HepG2 (cell line): Measurements from ENCODE around the gene ANO10.
"Not testable (repeated sequence)": the region's sequence is repeated elsewhere in the genome, so short reads cannot be mapped to it uniquely, and the experiment has no call there.

ENCODE experiments used
- CTCF ChIP-seq: sonication (generic); formaldehyde crosslinking; IDR thresholded peaks from 2 replicates; pipeline ENCODE4 v1.5.0; 2020; ENCODE audit warnings: mild to moderate bottlenecking, missing genetic modification reagents, moderate library complexity
- FOXP1 ChIP-seq, 2 experiments: fragments of 450-650 bp in 1 of 2; IDR thresholded peaks; 2 replicates each; pipeline ENCODE4 v1.6.1; 2017 to 2018; ENCODE audit warnings: antibody characterized with exemption in 1 of 2
- FOXP4 ChIP-seq: sonication (generic); formaldehyde crosslinking; IDR thresholded peaks from 2 replicates; pipeline ENCODE4 v1.4.0; 2020; ENCODE audit warnings: missing genetic modification reagents
- HNRNPLL ChIP-seq: fragments of 200-400 bp; formaldehyde crosslinking; IDR thresholded peaks from 2 replicates; pipeline ENCODE4 v1.6.1; 2017; ENCODE audit warnings: mild to moderate bottlenecking, low read depth, low read length; ENCODE audit not compliant: poor library complexity, severe bottlenecking
- HOXA3 ChIP-seq: sonication (generic); formaldehyde crosslinking; IDR thresholded peaks from 2 replicates; pipeline ENCODE4 v1.5.0; 2020; ENCODE audit warnings: missing genetic modification reagents
- POLR2A ChIP-seq, 2 experiments: IDR thresholded peaks; 2 replicates each; pipeline ENCODE4 v1.6.1; 2011; ENCODE audit warnings: low read depth in 2 of 2, low read length in 2 of 2, mild to moderate bottlenecking in 1 of 2, moderate library complexity in 1 of 2; ENCODE audit not compliant: insufficient read depth in 1 of 2
- ZBTB8A ChIP-seq: sonication (generic); formaldehyde crosslinking; IDR thresholded peaks from 2 replicates; pipeline ENCODE4 v1.4.0; 2020; ENCODE audit warnings: mild to moderate bottlenecking, low read depth, missing genetic modification reagents, borderline replicate concordance
- ZC3H4 ChIP-seq: sonication (generic); formaldehyde crosslinking; IDR thresholded peaks from 2 replicates; pipeline ENCODE4 v1.4.0; 2020; ENCODE audit warnings: missing genetic modification reagents, borderline replicate concordance
- ZNF225 ChIP-seq: sonication (generic); formaldehyde crosslinking; IDR thresholded peaks from 2 replicates; pipeline ENCODE4 v1.4.0; 2020; ENCODE audit warnings: mild to moderate bottlenecking, missing genetic modification reagents
- ZNF484 ChIP-seq: sonication (generic); formaldehyde crosslinking; IDR thresholded peaks from 2 replicates; pipeline ENCODE4 v1.5.1; 2020; ENCODE audit warnings: mild to moderate bottlenecking, low read depth, missing genetic modification reagents, borderline replicate concordance

GRCh38 chr3:43492932-43493331 lies 128.9 kb downstream of the ANO10 start:
- TF ChIP-seq CTCF (CRISPR knock-in tag); ZBTB8A; ZC3H4 (CRISPR knock-in tag); FOXP4 (CRISPR knock-in tag); HOXA3; POLR2A (IDR thresholded peaks at IDR 0.05; ENCODE audit: insufficient read depth in 1 of 2, low read depth in 2 of 2, low read length in 2 of 2); HNRNPLL; ZNF484 (CRISPR knock-in tag); ZNF225 (CRISPR knock-in tag); FOXP1 (IDR thresholded peaks at IDR 0.05); FOXP1 (CRISPR knock-in tag; IDR thresholded peaks at IDR 0.05): not testable (repeated sequence)
